GM19438 (cell line): ENCODE data around the gene ZDHHC3.
"Not testable (repeated sequence)": the region's sequence is repeated elsewhere in the genome, so short reads cannot be mapped to it uniquely, and the experiment has no call there.

ENCODE experiments used
- ATAC-seq: cut with Tn5 transposase; IDR thresholded peaks from one replicate; pipeline ENCODE4 v1.9.1; 2021; ENCODE audit warnings: low read depth; ENCODE audit not compliant: unreplicated experiment

ZDHHC3 gene

DNA sequence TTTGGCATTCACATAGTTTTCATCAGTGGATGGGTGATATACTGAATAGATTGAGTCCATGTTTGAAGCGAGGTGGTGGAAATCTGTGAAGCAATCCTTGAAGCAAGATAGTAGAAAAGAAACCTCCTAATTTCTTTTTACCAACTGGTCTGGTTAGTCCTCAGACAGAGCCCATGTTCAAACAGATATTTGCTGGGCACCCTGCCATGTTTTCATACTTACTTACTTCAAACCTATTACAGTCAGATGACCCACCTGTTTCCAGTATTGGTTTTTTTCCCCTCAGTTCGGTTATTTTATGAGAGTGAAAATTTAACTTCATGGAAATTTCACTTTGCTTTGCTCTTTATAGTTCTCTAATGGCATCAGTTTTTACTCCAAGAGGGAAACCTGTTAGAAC lies 23.8 kb upstream of the ZDHHC3 start:
- ATAC-seq, result no peak

DNA sequence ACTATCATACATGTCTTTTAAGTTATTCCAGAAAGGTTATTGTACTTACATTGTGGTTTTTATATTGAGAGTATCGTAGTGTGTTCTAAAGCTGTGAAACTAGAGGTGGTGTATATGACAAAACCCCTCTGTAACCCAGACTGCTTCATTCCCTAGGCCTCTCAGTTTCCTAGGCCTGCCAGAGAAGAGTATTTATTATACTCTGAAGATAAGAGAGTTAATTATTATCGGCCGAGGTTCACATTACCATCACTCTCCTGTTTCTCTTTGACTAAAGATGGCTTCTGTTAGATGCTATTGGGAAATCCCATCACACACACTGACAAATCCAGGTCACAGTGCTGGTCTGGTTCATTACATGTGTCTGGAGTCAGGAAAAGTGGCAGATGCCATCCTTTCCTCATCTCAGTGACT lies 20.6 kb upstream of the ZDHHC3 start:
- ATAC-seq, result no peak

DNA sequence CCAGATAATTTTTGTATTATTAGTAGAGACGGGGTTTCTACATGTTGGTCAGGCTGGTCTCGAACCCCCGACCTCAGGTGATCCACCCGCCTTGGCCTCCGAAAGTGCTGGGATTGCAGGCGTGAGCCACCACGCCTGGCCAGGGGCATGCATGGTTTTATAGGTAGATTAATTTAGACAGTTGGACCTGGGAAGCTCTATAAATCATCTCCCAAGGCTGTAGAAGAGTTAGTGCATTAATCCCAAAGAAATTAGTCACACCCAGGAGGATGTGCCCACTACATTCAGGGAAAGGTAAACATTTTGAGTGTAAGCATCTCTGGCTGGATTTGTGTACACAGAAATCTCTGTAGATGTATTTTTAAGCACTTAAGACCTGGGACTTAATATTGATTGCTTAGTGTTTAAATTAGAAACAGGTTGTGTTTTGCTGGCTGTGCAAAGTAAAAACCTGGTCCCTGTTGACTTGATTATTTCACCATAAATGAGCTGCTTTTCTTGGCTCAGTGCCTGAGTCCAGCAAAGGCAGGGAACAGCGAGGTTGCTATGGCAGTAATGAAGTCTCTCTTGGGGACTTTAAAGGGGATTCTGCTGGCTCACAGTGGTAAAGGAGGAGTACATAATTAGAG lies 19.3 kb upstream of the ZDHHC3 start:
- ATAC-seq, result no peak

DNA sequence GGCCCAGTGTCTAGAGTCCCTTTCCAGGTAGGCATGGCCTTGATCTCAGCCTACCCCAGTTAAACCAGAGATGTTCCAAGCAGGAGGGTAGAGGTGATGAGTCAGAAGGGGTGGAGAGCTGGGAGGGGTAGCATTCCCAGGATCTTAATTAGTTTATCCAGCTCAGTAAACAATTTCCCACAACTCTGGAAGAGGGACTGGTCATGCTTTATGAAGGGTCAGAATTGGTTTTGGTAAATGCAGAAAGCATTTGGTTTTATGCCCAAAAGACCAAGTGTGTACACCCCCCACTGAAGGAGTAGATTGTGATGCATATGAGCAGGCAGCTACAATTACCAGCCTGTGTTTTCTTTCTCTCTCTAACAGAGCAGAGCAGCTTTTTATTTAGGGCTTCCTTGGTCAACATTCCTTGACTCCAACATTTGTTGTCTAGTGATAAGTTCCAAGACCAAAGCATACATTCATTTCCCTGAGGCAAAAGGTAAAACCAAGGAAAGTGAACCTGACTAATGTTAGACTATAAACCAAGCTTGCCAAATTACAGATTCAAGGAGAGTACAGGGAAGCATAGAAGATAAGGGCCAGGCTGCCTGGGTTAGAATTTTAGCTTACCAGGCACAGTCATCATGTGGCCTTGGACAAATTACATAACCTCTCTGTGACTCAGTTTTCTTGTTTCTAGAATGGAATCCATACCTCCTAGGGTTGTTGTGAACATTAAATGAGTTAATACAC lies 17.7 kb upstream of the ZDHHC3 start:
- no peak for ATAC-seq

DNA sequence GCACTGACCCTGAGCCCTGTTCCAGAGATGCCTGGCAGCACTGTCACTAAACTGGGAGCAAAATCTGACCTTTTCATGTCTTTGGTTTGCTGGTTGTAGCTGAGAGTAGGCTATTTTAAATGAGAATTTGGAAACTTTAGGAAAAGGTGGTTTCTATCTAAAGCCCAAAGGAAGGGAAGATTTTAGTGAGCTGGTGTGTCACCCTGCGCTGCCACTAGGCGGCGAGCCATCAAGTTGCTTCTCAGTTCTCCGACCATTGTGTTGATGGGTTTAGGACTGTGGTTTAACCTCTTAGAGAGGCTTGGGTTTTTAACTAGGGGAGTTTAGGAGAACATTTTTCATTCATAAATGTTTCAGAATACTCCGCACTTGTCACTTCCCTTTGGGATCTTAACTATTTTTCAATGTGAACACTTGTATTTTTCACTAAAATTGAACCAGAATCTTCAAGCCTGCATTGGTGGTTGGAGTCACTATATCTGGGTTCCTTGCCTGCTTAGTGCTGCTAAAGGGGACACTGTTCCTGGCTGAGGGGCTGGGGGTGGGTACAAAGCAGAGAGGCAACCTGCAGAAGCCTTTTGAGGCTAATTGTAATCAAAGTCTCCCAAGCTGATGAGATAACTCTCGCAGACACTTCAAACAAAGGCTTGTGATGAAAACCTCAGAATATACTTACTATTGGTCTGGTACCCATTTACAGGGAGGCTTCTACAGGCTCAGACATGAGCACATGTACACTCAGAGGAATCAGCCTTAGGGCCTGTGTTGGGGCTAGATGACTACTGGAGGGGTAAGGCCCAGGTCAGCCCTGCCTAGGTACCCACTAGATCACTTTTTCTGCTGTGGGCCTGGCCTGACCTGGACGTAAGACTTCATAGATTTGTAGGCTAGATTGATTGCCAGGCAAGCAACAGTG lies 16.8 kb upstream of the ZDHHC3 start:
- no peak for ATAC-seq

DNA sequence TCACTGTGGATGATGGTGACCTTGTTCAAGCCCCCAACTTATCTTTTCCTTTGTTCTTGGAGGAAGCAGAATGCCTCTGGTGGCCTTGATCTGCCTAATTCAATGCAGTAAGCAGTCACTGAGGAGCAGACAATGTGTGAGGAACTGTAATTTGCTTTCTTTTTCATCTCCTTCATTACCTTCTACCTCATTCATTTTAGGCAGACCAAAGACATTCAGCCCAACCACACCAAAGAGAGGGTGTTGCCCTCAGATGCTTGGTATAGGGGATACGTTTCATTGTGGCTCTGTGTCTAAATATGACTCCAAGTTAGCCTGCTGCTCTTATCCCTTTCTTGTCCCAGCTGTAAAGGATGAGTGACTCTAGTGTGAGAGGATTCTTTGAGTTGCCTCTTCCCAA lies 15.4 kb upstream of the ZDHHC3 start:
- ATAC-seq, result no peak

DNA sequence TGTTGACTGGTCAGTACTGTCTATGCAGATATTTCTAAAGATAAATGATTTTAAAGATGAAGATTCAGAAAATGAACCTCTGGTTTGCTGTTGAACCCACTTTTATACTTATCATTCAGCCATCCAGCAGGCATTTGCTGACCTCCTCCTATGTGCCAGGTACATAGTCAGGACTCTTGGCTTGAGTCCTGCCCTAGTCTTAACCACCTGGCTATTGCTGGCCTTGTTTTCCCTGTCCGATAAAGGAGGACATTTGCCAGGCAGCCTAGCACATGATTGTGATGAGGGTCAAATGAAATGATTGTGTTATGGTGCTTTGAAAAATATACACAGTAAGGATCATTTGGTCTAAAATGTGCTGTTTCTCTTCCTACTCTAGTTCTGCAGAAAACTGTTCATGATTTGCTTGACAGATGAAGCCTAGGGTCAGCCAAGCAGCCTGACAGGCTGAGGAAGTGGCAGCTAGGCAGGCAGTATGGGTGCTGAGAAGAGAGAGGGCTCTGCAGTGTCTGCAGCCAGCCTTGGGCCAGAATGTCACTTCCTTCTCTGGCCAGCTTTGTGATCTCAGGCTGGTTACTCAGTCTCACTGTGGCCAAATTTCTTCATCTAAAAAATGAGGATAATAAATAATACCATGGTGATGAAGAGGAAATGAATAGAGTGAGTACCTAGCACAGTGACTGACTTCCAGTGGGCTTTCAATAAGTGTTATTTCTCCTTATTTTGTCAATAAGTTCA lies 13.8 kb upstream of the ZDHHC3 start:
- no peak for ATAC-seq

DNA sequence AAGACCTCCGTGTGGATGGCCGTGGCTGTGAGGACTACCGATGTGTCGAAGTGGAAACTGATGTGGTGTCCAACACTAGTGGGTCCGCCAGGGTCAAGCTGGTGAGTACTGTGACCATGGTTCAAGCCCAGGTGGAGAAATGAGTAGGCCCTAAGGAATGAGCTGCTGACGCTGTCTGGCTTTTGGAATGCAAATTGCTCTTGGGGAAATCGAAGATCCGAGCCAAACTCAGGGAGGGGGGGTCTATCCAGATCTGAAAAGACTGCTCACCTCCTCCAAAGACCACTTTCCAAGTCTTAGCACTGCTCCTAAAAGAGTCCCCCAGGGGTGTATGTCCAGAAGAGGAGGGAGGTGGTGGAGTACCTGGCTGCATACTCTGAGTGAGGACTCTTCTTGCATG lies 13.2 kb upstream of the ZDHHC3 start:
- no peak for ATAC-seq

DNA sequence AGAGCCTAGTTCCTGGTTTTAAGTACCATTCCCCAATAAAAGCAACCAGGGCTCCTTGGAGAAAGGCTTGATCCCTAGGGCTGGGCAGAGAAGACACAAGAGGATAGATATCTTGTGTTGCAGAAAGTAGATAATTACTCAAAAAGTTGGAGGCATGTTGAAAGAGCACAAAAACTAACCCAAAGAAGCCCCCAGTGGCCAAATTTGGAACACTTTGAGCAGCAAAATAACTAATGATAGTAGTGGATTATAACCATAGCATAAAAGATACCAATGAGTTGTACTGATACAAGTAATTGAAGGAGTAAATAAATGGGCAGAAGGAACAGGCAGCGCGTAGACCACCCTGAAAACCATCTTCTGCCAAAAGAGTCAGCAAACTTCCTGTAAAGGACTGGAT lies 12.1 kb upstream of the ZDHHC3 start:
- ATAC-seq, result no peak

DNA sequence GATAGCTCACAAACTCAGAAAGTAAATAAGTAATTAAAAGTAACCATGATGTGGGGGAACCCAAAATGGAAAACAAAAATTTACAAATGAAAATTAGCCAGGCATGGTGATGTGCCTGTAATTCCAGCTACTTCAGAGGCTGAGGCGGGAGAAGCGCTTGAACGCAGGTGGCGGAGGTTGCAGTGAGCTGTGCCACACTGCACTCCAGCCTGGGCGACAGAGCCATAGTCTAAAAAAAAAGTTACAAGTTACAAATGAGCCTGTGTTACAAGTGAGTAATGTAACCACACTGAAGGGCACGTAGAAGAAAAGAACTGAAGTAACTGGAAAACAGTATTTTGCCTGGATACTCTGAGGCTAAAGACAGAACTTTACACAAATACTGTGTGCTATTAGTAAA lies 11.4 kb upstream of the ZDHHC3 start:
- ATAC-seq, result no peak

DNA sequence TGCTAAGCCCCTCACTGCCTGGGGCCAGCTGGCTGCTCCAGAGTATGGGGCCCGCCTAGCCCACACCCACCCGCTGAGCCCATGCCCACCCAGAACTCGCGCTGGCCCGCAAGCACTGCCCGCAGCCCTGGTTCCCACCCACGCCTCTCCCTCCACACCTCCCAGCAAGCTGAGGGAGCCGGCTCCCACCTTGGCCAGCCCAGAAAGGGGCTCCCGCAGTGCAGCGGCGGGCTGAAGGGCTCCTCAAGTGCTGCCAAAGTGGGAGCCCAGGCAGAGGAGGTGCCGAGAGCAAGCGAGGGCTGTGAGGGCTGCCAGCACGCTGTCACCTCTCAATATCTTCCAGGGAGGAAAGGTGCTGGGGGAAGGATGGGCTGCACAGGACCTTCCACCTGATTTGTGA lies 10.4 kb upstream of the ZDHHC3 start:
- not testable (repeated sequence) for ATAC-seq

DNA sequence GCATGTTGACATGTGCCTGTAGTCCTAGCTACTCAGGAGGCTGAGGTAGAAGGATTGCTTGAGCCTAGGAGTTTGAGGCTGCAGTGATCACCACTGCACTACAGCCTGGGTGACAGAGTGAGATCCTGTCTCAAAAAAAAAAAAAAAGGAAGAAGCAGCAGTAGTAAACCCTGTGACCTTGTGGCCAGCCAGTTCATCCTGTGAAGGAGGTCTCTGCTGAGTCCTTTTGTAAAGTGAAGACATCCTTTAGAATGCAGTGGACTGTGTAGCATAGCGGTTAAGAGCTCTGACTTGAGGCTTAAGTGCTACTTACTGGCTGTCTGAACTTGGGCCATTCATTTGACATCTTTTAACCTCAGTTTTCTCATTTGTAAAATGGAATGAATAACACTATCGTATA lies 8.4 kb upstream of the ZDHHC3 start:
- ATAC-seq, result no peak

DNA sequence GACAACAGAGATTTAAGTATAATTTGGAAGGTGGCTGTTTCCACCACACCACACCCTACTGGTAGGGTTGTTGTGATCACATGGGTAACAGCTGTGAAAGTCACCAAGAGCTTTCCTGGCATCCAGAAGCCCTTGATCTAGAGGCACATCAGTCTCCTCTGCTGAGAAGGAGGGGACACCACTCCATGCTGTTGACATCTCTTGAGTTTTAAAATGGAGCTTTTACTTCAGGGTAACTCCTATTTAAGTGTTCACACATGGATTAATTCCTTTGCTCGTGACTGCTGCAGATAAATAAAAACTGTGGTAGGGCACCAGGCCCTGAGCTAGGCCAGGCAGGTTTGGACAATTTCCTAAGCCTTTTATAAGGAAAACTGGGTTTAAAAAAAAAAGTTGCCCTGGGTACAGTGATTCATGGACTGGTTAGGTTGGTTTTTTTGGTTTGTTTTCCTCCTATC lies 7.5 kb upstream of the ZDHHC3 start:
- no peak for ATAC-seq

DNA sequence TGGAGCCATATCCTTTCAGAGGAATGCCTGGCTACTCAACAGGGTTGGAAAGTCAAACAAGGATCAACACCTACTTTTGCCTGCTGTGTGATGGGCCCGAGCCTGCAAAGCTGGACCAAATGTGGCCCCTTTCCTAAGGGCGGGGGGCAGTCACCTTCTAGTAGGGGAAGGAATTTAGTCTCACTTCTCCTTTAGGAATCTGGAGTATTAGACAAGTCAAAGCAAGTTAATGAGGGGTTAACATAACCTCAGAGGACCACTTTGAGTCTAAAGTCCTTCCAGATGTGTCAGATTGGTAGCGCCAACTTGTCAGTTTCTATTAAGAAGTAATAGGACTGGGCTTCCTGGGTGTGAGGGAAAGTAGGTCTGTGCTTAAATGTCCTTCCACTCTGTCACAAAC lies 6.8 kb upstream of the ZDHHC3 start:
- no peak for ATAC-seq

DNA sequence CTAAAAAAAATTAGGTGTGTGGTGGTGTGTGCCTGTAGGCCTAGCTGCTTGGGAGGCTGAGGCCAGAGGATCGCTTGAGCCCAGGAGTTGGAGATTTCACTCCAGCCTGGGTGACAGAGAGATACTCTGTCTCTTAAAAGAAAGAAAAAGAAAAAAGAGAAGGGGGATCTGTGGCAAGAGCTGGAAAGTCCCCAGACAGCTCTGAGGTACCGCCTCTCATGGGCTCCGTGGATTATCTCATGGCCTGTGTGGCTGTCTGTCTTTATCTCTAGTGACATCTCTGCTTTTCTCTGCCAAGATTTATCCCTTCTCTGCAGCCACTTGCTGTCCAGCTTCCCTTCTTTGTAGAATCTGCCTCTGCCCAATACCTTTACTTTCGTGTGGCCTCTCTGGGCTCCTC lies 5.8 kb upstream of the ZDHHC3 start:
- no peak for ATAC-seq

DNA sequence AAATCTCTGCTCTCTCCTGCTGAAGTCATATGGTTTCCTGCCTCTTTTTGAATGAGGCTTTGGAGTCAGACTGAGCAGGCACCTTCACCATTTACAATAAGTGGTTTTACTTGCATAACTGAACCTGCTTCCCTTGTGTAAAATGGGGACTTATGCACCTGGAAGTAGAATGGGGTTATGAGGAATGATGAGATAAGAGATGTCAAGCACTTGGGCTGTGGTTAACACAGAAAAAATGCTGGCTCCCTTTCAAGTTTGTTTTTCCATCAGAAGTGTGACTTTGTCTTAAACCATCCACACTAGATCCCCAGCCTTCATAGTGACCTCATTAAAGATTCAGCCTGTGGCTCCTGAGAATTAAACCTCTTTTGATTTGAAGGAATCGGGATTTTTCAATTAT lies 5.2 kb upstream of the ZDHHC3 start:
- ATAC-seq, result no peak

DNA sequence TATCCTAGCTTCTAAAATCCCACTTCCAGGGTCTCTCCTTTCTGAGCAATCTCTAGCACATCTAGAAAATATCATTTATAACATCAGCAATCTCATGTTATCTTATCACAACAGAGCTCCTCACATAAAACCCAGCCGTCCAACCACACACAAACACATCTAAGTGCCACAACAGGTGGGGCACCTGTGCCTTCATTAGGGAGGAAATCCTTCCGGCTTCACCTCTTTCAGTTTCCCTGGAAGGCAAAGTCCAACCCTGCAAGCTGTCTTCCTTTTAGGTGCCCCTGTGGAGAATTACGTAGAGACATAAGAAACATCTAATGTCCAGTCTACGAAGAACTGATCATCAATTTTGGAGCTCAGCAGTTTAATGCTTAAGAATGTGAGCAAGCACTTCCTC lies 1.6 kb downstream of the ZDHHC3 start:
- ATAC-seq, result no peak

DNA sequence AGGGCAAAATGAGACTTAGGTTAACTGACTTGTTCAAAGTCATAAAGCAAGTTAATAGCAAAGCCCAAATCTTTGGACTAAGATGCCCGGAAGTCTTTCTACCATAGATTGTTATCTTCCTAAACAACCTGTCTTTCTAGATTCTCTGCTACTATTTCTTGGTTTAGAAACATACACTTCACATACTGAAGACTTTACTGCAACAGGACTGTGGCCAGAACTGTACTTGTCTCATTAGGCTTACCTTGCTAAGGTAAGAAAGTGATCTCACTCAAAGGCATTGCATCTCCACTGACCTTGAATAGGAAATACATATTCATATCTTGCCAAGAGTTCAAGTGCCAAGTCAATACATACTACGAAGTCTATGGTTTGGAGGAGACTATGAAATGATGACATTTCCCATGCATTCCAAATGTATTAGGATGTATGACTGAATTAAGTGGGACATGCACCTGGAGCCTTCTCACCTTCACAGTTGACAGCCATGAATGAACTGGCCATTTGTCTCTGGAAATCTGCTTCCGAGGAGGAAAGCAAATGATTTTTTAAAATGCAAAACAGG lies 5.0 kb downstream of the ZDHHC3 start:
- no peak for ATAC-seq

DNA sequence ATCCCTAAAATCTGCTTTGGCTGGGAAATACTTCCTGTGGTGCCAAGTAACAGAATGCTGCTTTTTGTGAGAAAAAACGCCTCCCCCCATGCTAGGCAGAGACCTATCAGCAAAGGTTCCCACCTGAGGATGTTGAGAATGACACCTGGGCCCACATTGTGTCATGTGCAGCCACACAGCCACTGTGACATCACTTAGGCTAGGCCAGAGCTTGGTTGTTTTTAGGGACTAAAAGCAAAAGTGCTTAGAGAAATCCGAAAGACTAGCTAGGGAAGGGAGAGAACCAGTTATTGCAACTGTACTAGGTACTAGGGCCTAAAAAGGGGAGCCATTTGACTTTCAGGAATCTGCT lies 6.2 kb downstream of the ZDHHC3 start:
- ATAC-seq, result no peak

DNA sequence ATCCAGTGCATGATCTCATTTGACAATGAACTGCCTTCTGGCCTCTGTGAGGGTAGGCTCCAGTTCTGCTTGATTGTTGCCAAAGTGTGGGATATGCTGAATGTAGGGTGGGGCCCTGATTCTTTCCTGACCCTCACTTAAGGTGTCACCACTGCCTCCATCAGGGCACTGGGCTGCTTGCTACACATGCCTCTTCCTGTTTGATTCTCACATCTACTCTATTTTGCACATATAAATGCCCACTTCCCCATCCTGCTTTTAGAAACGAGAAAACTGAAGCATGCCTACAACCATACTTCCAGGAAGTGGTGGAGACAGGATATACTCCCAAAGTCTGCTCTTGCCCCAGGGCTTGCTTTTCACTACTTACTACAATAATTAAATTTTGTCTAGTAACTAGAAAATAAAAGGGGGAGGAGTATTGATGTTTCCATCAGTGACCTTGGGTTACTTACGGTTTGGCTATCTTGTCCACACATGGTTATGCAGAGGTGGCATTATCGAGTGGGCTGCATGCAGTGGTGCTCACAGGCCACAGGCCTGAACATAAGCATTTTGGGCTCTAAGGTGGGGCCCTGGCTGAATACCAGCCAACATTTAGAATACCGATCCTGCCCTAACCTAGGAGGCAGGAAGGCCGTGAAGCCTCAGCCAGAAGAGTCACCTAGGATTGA lies 6.7 kb downstream of the ZDHHC3 start:
- no peak for ATAC-seq
